ENCODE data around the gene HPD. TPM values are rescaled to one million over a fixed set of nuclear protein-coding genes. Genes with fewer than 3 reads are reported as not detected.
"Not testable (repeated sequence)": the region's sequence is repeated elsewhere in the genome, so short reads cannot be mapped to it uniquely, and the experiment has no call there.

The HPD gene
- polyA plus RNA-seq, 4 donors = 0.13 to 0.78 TPM; not detected in 2

DNA sequence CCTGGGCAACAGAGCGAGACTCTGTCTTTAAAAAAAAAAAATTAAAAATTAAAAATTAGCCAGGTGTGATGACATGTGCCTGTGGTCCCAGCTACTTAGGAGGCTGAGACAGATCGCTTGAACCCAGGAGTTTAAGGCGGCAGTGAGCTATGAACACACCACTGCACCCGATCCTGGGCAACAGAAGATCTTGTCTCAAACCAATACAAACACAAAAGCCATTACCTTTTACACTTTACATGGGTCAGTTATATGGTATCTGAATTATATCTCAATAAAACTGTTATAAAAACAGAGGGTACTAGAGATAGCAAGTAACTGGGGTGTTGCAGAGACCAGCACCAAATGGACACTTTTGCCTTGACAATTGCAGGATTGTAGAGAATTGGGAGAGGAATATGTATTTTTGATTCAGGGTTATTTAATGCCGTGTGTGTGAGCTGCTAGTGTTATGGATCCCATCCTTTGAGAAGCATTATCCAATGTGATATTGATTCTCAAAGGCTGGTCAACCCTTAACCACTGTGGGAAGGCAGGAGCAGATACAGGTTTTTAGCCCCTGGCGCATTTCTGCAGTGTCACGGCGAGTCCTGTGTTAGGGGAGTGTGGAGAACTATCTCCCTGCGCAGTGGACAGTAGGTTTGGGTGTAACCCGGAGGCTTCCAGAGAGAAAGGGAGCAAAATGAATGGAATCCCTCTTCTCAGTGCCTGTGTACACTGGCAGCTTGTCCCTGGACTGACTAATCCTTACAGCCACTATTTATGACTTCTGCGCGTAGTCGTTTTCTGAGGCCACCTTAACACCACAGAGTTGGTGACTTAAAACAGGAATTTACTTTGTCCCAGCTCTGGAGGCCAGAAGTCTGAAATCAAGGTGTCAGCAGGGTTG, 34.3 kb upstream of the HPD start:
- Histone ChIP-seq H3K27me3 (ENCODE audit: control insufficient read depth in 3 of 3, insufficient read depth in 3 of 3, low read length in 3 of 3) (no peaks in the 10 kb centered on the region), H3K4me1 (ENCODE audit: control insufficient read depth in 3 of 3, insufficient read depth in 2 of 3, low read depth in 1 of 3, low read length in 2 of 3) (peaks cover 4 to 26% (median 9%) of the 10 kb centered on the region in 3 donors), H3K9me3 (ENCODE audit: control insufficient read depth in 2 of 2, insufficient read depth in 1 of 2, low read depth in 1 of 2, low read length in 1 of 2) (no peaks in the 10 kb centered on the region), H3K36me3 (ENCODE audit: control insufficient read depth in 3 of 3, insufficient read depth in 2 of 3, low read depth in 1 of 3, low read length in 3 of 3) (peaks cover 4 to 35% (median 7%) of the 10 kb centered on the region in 3 donors), H3K4me3 (ENCODE audit: low read depth in 1 of 3, low read length in 3 of 3) (no peak overlapping the region), H3K27ac (ENCODE audit: low read depth in 1 of 3, low read length in 2 of 3) (no peak overlapping the region)
- no peak for FAIRE-seq
- peak in 1 of 2 donors; percentile 23 for DNase-seq
- WGBS, 3 donors = 84 to 85% (median 84%) methylated on average over 13 of the region's 13 CpGs

DNA sequence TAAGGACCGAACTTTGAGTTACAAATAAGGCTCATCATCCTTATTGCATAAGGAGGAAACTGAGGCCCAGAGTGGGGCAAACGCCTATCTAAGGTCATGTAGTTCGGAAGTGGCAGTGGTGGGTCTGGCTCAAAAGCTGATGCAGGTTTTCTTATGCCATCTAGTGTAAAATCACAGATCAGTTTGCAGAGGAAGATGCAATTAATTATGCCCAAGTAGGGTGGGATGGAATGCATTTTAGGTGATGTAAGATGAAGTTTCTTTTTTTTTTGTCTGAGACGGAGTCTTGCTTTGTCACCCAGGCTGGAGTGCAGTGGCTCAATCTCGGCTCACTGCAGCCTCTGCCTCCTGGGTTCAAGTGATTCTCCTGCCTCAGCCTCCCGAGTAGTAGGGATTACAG, 31.0 kb upstream of the HPD start:
- FAIRE-seq; H3K9me3 ChIP-seq (ENCODE audit: control insufficient read depth in 2 of 2, insufficient read depth in 1 of 2, low read depth in 1 of 2, low read length in 1 of 2); H3K27me3 ChIP-seq (ENCODE audit: control insufficient read depth in 3 of 3, insufficient read depth in 3 of 3, low read length in 3 of 3); DNase-seq: not testable (repeated sequence)
- H3K4me3 ChIP-seq (ENCODE audit: low read depth in 1 of 3, low read length in 3 of 3) = peak overlapping the region; percentile 62 to 94 (median 69)
- 46 to 51% (median 49%) methylated on average over 6 of the region's 6 CpGs for WGBS, 3 donors
- H3K36me3 ChIP-seq (ENCODE audit: control insufficient read depth in 3 of 3, insufficient read depth in 2 of 3, low read depth in 1 of 3, low read length in 3 of 3) = peaks cover 0 to 12% (median 0%) of the 10 kb centered on the region in 3 donors
- peak overlapping the region in 1 of 3 donors; percentile 86 for H3K27ac ChIP-seq (ENCODE audit: low read depth in 1 of 3, low read length in 2 of 3)
- H3K4me1 ChIP-seq (ENCODE audit: control insufficient read depth in 3 of 3, insufficient read depth in 2 of 3, low read depth in 1 of 3, low read length in 2 of 3) = peaks cover 4 to 26% (median 9%) of the 10 kb centered on the region in 3 donors

DNA sequence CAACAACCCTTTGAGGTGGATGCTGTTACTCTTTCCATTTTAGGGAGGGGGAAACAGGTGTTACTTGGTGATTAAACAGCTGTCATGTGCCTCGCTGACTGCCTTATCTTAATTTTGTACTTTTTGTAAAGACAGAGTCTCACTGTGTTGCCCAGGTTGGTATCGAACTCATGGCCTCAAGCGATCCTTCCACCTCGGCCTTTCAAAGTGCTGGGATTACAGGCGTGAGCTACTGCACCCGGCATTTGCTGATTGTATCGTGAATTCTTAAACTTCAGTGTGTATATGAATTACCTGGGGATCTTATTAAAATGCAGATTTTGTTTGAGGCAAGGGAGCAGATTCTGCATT, 30.6 kb upstream of the HPD start:
- H3K4me3 ChIP-seq (ENCODE audit: low read depth in 1 of 3, low read length in 3 of 3) = peak overlapping the region; percentile 62 to 94 (median 69)
- H3K27me3 ChIP-seq (ENCODE audit: control insufficient read depth in 3 of 3, insufficient read depth in 3 of 3, low read length in 3 of 3) = no peaks in the 10 kb centered on the region
- WGBS, 3 donors = 0 to 3% (median 2%) methylated on average over 7 of the region's 7 CpGs
- H3K27ac ChIP-seq (ENCODE audit: low read depth in 1 of 3, low read length in 2 of 3) = peak overlapping the region; percentile 86 to 98 (median 95)
- peaks cover 4 to 26% (median 7%) of the 10 kb centered on the region in 3 donors for H3K4me1 ChIP-seq (ENCODE audit: control insufficient read depth in 3 of 3, insufficient read depth in 2 of 3, low read depth in 1 of 3, low read length in 2 of 3)
- H3K9me3 ChIP-seq (ENCODE audit: control insufficient read depth in 2 of 2, insufficient read depth in 1 of 2, low read depth in 1 of 2, low read length in 1 of 2) = no peaks in the 10 kb centered on the region
- DNase-seq (no peak), FAIRE-seq (no peak)
- peaks cover 0 to 10% (median 0%) of the 10 kb centered on the region in 3 donors for H3K36me3 ChIP-seq (ENCODE audit: control insufficient read depth in 3 of 3, insufficient read depth in 2 of 3, low read depth in 1 of 3, low read length in 3 of 3)

DNA sequence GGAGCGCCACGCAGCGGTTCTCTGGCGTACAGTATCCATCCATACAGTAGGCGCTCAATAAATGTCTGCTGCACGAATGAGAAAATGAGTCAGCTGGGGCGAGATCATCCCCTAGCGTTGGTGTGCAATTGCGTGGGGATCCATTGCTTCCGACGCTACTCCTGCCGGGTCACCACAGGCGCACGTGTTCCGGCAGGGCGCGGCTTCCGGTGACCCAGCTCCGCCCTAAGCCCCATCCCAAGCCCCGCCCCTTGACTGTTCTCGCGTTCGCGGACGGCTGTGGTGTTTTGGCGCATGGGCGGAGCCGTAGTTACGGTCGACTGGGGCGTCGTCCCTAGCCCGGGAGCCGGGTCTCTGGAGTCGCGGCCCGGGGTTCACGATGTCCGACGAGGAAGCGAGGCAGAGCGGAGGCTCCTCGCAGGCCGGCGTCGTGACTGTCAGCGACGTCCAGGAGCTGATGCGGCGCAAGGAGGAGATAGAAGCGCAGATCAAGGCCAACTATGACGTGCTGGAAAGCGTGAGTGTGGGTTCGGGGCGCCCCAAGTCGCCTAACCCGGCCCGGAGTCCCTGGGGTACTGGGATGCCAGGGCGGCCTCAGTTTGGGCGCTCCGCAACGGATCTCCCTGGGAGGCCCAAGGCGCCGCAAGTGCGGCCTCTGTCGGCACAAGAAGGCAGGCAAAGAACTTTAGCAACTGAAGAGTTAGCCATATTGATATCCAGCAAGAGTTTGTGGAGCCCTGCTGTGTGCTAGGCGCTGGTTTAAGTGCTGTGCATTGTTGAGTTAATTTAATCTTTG, 30.0 kb upstream of the HPD start, which contains the start of gene PSMD9:
Gene PSMD9, plus strand, starts transcription at position 313 of the 796 bp plus-strand sequence. Its CDS starts 67 bp downstream, at position 380.
- FAIRE-seq = no peak

DNA sequence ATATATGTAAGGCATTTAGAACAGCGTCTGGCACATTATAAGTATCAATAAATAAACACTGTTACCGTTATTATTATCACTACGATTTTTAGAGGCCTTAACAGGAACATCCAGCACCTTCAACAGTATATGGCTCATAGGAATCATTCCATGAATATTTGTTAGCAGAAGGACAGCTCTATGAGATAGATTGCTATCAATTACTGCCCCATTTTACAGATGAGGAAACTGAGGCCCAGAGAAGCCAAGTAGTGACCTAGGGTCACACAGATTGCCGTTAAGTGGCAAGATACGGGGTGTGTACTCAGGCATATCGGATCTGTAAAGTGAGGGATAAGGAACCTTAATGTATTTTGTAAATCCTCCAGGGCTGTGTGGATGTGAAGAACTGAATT, 29.4 kb upstream of the HPD start:
- DNase-seq (no peak), FAIRE-seq (no peak)
- Histone ChIP-seq H3K4me3 (ENCODE audit: low read depth in 1 of 3, low read length in 3 of 3) (peak overlapping the region in 2 of 3 donors; percentile 41 to 62), H3K36me3 (ENCODE audit: control insufficient read depth in 3 of 3, insufficient read depth in 2 of 3, low read depth in 1 of 3, low read length in 3 of 3) (peaks cover 0 to 10% (median 0%) of the 10 kb centered on the region in 3 donors), H3K4me1 (ENCODE audit: control insufficient read depth in 3 of 3, insufficient read depth in 2 of 3, low read depth in 1 of 3, low read length in 2 of 3) (peaks cover 0 to 15% (median 2%) of the 10 kb centered on the region in 3 donors), H3K9me3 (ENCODE audit: control insufficient read depth in 2 of 2, insufficient read depth in 1 of 2, low read depth in 1 of 2, low read length in 1 of 2) (no peaks in the 10 kb centered on the region), H3K27ac (ENCODE audit: low read depth in 1 of 3, low read length in 2 of 3) (peak overlapping the region; percentile 4 to 86 (median 80)), H3K27me3 (ENCODE audit: control insufficient read depth in 3 of 3, insufficient read depth in 3 of 3, low read length in 3 of 3) (no peaks in the 10 kb centered on the region)
- WGBS, 3 donors = 48 to 51% (median 49%) methylated on average over 6 of the region's 6 CpGs

More for the DNA sequence above, 30.0 kb upstream of the HPD start, which contains the start of gene PSMD9:
- Histone ChIP-seq H3K27ac (ENCODE audit: low read depth in 1 of 3, low read length in 2 of 3) (peak within 1 kb of the TSS; percentile 86 to 98 (median 95)), H3K36me3 (ENCODE audit: control insufficient read depth in 3 of 3, insufficient read depth in 2 of 3, low read depth in 1 of 3, low read length in 3 of 3) (peaks cover 0 to 10% (median 0%) of the 10 kb centered on the region in 3 donors), H3K4me3 (ENCODE audit: low read depth in 1 of 3, low read length in 3 of 3) (peak within 1 kb of the TSS; percentile 62 to 94 (median 69)), H3K4me1 (ENCODE audit: control insufficient read depth in 3 of 3, insufficient read depth in 2 of 3, low read depth in 1 of 3, low read length in 2 of 3) (peaks cover 2 to 21% (median 4%) of the 10 kb centered on the region in 3 donors), H3K27me3 (ENCODE audit: control insufficient read depth in 3 of 3, insufficient read depth in 3 of 3, low read length in 3 of 3) (no peaks in the 10 kb centered on the region), H3K9me3 (ENCODE audit: control insufficient read depth in 2 of 2, insufficient read depth in 1 of 2, low read depth in 1 of 2, low read length in 1 of 2) (no peaks in the 10 kb centered on the region)
- peak; percentile 98 to 99 for DNase-seq
- 1% methylated on average over 67 of the region's 67 CpGs for WGBS, 3 donors

DNA sequence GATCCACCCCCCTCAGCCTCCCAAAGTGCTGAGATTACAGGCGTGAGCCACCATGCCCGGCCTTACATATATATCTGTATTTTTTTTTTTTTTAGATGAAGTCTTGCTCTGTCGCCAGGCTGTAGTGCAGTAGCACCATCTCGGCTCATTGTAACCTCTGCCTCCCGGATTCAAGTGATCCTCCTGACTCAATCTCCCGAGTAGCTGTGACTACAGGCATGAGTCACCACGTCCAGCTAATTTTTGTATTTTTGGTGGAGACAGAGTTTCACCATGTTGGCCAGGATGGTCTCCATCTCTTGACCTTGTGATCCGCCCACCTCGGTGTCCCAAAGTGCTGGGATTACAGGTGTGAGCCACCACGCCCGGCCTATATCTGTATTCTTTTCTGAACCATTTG, 26.5 kb upstream of the HPD start:
- DNase-seq; H3K4me3 ChIP-seq (ENCODE audit: low read depth in 1 of 3, low read length in 3 of 3); H3K27ac ChIP-seq (ENCODE audit: low read depth in 1 of 3, low read length in 2 of 3); H3K9me3 ChIP-seq (ENCODE audit: control insufficient read depth in 2 of 2, insufficient read depth in 1 of 2, low read depth in 1 of 2, low read length in 1 of 2); H3K27me3 ChIP-seq (ENCODE audit: control insufficient read depth in 3 of 3, insufficient read depth in 3 of 3, low read length in 3 of 3); FAIRE-seq; H3K4me1 ChIP-seq (ENCODE audit: control insufficient read depth in 3 of 3, insufficient read depth in 2 of 3, low read depth in 1 of 3, low read length in 2 of 3); H3K36me3 ChIP-seq (ENCODE audit: control insufficient read depth in 3 of 3, insufficient read depth in 2 of 3, low read depth in 1 of 3, low read length in 3 of 3): not testable (repeated sequence)
- WGBS, 3 donors = 76 to 86% (median 78%) methylated on average over 11 of the region's 11 CpGs

DNA sequence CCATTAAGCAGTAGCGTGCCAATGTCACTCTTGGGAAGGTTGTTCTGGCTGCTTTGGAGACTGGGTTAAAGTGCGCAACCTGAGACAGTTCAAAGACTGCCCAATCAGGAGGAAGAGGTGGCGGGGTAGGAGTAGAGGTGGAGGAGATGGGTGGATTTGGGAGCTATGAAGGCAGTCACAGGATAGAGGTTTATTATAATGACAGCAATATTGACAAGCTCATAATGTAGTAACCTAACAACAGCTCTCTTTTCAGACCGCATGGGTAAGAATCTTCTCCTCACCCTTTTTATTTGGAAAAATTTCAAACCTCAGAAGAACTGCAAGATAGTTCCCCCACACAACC, 24.6 kb upstream of the HPD start:
- peaks cover 0 to 3% (median 0%) of the 10 kb centered on the region in 3 donors for H3K4me1 ChIP-seq (ENCODE audit: control insufficient read depth in 3 of 3, insufficient read depth in 2 of 3, low read depth in 1 of 3, low read length in 2 of 3)
- no peaks in the 10 kb centered on the region for H3K36me3 ChIP-seq (ENCODE audit: control insufficient read depth in 3 of 3, insufficient read depth in 2 of 3, low read depth in 1 of 3, low read length in 3 of 3)
- FAIRE-seq (no peak), DNase-seq (no peak)
- no peaks in the 10 kb centered on the region for H3K9me3 ChIP-seq (ENCODE audit: control insufficient read depth in 2 of 2, insufficient read depth in 1 of 2, low read depth in 1 of 2, low read length in 1 of 2)
- WGBS, 3 donors = 48 to 62% (median 51%) methylated on average over 4 of the region's 4 CpGs
- no peak overlapping the region for H3K27ac ChIP-seq (ENCODE audit: low read depth in 1 of 3, low read length in 2 of 3)
- peaks cover 0 to 3% (median 0%) of the 10 kb centered on the region in 3 donors for H3K27me3 ChIP-seq (ENCODE audit: control insufficient read depth in 3 of 3, insufficient read depth in 3 of 3, low read length in 3 of 3)
- no peak overlapping the region for H3K4me3 ChIP-seq (ENCODE audit: low read depth in 1 of 3, low read length in 3 of 3)

DNA sequence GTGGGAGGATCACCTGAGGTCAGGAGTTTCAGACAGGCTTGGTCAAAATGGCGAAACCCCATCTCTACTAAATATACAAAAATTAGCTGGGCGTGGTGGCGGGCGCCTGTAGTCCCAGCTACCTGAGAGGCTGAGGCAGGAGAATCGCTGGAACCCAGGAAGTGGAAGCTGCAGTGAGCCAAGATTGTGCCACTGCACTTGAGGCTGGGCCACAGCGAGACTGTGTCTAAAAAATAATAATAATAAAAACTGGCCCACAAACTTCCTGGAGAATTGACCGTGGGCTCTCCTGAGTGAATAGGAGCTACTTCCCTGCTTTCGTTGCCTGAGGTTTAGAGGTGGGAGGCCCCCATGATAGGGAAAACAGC, 17.4 kb upstream of the HPD start:
- not testable (repeated sequence) for H3K27me3 ChIP-seq (ENCODE audit: control insufficient read depth in 3 of 3, insufficient read depth in 3 of 3, low read length in 3 of 3); H3K4me3 ChIP-seq (ENCODE audit: low read depth in 1 of 3, low read length in 3 of 3); DNase-seq; H3K9me3 ChIP-seq (ENCODE audit: control insufficient read depth in 2 of 2, insufficient read depth in 1 of 2, low read depth in 1 of 2, low read length in 1 of 2); H3K4me1 ChIP-seq (ENCODE audit: control insufficient read depth in 3 of 3, insufficient read depth in 2 of 3, low read depth in 1 of 3, low read length in 2 of 3); FAIRE-seq; H3K36me3 ChIP-seq (ENCODE audit: control insufficient read depth in 3 of 3, insufficient read depth in 2 of 3, low read depth in 1 of 3, low read length in 3 of 3); H3K27ac ChIP-seq (ENCODE audit: low read depth in 1 of 3, low read length in 2 of 3)
- 94 to 96% (median 95%) methylated on average over 8 of the region's 8 CpGs for WGBS, 3 donors

All from small intestine (tissue), 7 donors.